Endothelial cell of umbilical vein (primary cell): ENCODE data around the gene COMT.

Experiments used
- CTCF ChIP-seq, 2 donors: IDR thresholded peaks; 1 replicate in 1 of 2; 2 replicates in 1 of 2; pipeline ENCODE4 v1.5.1; 2011; ENCODE audit warnings: low read length in 2 of 2, mild to moderate bottlenecking in 2 of 2, moderate library complexity in 2 of 2, control low read depth in 1 of 2, inconsistent platforms in 1 of 2, low read depth in 1 of 2; ENCODE audit not compliant: insufficient read depth in 1 of 2; ENCODE audit errors: extremely low read depth in 1 of 2
- EZH2 ChIP-seq: IDR thresholded peaks from 2 replicates; pipeline ENCODE4 v1.6.1; 2012; ENCODE audit warnings: borderline replicate concordance, low read depth, mild to moderate bottlenecking, moderate library complexity, low read length, inconsistent platforms; ENCODE audit not compliant: severe bottlenecking
- GATA2 ChIP-seq: IDR thresholded peaks from 2 replicates; pipeline ENCODE4 v1.7.0; 2011; ENCODE audit warnings: low read depth, mild to moderate bottlenecking, moderate library complexity, mixed read lengths, low read length; ENCODE audit not compliant: insufficient read length, insufficient read depth
- JUN ChIP-seq: IDR thresholded peaks from 2 replicates; pipeline ENCODE4 v1.6.1; 2011; ENCODE audit warnings: borderline replicate concordance, low read depth; ENCODE audit not compliant: insufficient read length, insufficient read depth
- MAX ChIP-seq: IDR thresholded peaks from 2 replicates; pipeline ENCODE4 v1.6.1; 2011; ENCODE audit not compliant: insufficient read depth, insufficient read length
- MYC ChIP-seq: IDR thresholded peaks from one replicate; pipeline ENCODE4 v1.6.1; 2011; ENCODE audit warnings: mild to moderate bottlenecking, low read depth, low read length
- POLR2A ChIP-seq: IDR thresholded peaks from 2 replicates; pipeline ENCODE4 v1.6.1; 2012; ENCODE audit warnings: low read depth, mild to moderate bottlenecking, control low read depth, low read length
- POLR2AphosphoS5 ChIP-seq: IDR thresholded peaks from 2 replicates; pipeline ENCODE4 v1.6.1; 2012; ENCODE audit warnings: low read depth, mild to moderate bottlenecking, control low read depth, low read length, moderate library complexity; ENCODE audit not compliant: insufficient read depth

- TF ChIP-seq CTCF (IDR thresholded peaks at IDR 0.05; ENCODE audit: extremely low read depth in 1 of 2, insufficient read depth in 1 of 2, low read depth in 1 of 2, low read length in 2 of 2) (no peak), POLR2AphosphoS5 (peak; percentile 51), POLR2A (peak; percentile 6), EZH2 (no peak), GATA2 (no peak), MAX (no peak), MYC (peak; percentile 77), JUN (no peak)
Measured at GRCh38 chr22:19892257-19892879, 49.2 kb upstream of the COMT start.
